OCI-M2 (cell line): ENCODE data around the gene C17orf58.
"Not testable (repeated sequence)": the region's sequence is repeated elsewhere in the genome, so short reads cannot be mapped to it uniquely, and the experiment has no call there.

Source experiments
- DNase-seq: peaks from one replicate; lab custom pipeline; 2025; ENCODE audit not compliant: unreplicated experiment; lab: John Stamatoyannopoulos, UW

Gene C17orf58

GRCh38 chr17:67996301-67997171 lies at the start of gene C17orf58:
TSS of gene C17orf58 (minus strand) at chr17:67996469. CDS start at chr17:67996198, 271 bp downstream.
- DNase-seq: not testable (repeated sequence)

DNA sequence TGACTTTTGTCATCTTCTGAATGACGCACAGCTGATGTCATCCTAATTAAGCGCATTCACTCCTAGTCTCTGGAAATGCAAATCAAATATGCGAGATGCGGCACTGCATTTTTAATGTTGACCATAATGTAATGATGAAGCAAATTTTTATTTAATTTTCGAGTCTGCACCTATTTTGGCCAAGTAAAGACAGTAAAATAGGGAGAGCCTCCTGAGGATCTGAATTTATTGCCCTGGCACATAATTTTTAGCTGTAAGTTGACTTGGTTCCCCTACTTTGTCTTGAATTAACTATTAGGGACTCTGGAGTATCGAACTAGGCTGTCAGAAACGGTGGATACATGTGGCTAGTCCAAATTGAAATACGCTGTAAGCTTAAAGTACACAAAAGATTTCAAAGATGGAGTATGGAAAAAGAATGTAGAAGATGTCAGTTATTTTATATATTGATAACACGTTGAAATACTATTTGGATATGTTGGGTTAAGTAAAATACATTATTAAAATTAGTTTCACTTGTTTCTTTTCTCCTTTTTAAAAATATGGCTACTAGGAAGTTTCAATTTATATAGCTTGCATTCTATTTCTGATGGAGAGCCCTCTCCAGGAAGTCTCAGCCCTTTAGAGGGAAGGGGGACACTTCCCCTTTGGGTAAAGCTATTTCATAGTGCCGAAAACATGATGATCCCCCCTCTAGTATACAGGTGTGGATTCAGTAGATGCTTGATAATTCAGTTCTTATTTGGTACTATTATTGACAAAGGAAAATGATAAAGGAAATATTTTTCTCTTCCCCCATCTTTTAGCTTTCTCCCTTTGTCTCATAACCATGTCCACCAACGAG lies 40.3 kb upstream of the C17orf58 start:
- DNase-seq: no peak

DNA sequence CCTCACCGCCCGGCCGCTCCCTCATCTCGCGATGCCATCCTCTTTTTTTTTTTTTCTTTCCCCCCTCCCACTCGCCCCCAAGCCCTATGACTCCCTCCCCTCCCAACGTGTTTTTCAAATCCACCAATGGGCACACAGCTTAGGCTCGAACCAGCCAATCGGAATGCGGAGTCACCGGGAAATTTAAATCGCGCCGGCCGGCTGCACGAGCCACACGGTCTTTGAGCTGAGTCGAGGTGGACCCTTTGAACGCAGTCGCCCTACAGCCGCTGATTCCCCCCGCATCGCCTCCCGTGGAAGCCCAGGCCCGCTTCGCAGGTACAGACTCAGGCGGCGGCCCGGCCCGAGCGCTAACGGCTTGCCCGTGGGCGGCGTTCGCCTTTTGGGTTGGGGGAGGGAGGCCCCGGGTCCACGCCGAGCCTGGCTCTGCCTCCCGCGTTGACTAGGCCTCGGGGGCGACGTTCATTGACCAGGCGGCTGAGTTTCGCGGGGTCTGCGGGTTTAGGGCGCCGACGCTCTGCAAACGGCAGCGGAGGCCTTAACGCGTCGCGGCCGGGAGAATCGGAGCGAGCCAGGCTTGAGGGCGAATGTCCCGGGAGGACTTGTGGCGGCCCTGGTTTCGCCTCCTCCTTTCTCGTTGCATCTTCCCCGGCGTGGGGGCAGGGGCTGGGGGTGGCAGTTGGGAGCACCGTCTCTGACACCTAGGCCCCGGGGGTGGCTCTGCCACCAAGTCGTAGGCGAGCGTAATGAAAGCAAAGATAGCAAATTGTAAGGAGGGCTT lies 39.4 kb upstream of the C17orf58 start, which contains the start of gene KPNA2:
Gene KPNA2 (plus strand): TSS at position 213 of the 781 bp plus-strand sequence. CDS start 1,398 bp downstream, outside the sequence.
- peak; percentile 72 for DNase-seq

DNA sequence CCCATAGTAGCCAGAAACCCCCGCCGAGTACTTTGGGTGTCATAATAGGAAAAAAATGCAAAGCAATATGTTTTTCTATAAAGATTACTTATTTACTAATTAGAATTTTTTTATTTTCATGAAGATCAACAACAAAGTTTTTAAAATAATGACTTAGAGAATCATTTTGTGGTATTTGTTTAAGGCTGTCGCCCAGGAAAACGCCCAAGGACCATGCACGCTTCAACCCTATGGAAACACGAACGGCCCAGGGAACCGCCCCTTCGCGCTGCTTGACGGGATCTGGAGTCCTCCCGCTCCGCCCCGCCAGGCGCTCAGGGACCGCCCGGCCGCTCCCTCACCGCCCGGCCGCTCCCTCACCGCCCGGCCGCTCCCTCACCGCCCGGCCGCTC lies 38.9 kb upstream of the C17orf58 start:
- DNase-seq: peak; percentile 72

- DNase-seq: no peak
Observed at GRCh38 chr17:68034452-68034776, 38.1 kb upstream of the C17orf58 start.

DNA sequence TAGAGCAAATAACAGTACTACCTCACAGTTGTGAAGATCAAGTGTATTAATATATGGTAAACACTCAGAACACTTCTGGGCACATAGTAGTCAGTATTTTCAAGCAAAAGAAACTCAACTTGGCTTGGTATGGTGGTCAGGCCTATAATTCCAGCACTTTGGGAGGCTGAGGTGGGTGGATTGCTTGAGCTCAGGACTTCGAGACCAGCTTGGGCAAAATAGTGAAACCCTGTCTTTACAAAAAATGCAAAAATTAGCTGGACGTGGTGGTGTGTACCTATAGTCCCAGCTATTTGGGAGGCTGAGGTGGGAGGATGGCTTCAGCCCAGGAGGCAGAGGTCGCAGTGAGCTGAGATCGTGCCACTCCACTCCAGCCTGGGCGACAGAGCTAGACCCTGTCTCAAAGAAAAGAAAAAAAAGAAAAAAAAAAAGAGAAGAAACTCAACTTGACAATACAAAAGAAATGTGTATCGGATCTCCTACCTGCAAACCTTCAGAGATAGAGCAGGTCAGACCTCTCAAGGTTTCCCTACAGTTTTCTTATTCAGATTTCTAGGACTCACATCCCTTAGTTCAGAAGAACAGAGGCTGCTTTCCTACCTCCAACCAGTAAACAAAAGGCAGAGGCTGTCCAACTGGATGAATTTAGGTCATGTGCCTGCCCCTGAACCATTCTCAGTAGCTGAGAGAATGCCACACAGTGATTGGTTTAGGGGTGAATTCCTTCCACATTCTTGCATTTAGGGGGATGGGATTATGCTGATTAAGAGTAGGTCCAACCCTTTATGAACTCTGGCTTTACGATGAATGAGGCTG lies 37.6 kb upstream of the C17orf58 start:
- no peak for DNase-seq

DNA sequence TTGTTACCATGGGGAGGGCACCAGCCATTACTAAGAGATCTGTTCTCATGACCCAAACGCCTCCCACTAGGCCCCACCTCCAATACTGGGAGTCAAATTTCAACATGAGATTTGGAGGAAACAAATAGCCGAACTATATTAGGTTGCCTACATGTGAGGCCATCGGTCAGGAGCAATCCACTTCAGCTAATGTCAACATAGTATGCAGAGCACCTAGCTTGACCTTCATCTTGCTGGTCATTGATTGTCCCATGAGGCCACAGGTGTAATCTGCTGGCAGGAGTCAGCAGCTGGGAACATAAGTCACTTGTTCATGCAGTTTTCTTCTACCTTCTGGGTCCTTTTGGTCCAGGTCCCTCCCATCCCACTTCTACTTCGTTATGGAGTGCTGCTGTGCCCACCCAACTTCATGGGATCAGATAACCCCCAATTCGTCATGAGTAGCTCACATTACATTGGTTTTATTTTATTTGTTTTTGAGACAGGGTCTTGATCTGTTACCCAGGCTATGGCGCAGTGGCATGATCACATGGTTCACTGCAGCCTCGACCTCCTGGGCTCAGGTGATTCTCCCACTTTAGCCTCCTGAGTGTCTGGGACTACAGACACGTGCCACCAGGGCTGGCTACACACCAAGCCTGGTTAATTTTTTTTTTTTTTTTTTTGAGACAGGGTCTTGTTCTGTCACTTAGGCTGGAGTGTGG lies 33.4 kb upstream of the C17orf58 start:
- DNase-seq: no peak

DNA sequence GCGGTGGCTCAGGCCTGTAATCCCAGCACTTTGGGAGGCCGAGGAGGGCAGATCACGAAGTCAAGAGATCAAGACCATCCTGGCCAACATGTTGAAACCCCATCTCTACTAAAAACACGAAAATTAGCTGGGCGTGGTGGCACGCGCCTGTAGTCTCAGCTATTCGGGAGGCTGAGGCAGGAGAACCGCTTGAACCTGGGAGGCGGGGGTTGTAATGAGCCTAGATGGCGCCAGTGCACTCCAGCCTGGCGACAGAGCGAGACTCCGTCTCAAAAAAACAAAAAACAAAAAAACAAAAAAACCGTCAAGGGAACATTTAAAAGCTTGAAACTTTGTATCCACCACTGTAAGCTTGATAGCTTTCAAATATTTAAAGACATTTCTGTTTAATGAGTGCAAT lies 26.3 kb upstream of the C17orf58 start:
- not testable (repeated sequence) for DNase-seq

DNA sequence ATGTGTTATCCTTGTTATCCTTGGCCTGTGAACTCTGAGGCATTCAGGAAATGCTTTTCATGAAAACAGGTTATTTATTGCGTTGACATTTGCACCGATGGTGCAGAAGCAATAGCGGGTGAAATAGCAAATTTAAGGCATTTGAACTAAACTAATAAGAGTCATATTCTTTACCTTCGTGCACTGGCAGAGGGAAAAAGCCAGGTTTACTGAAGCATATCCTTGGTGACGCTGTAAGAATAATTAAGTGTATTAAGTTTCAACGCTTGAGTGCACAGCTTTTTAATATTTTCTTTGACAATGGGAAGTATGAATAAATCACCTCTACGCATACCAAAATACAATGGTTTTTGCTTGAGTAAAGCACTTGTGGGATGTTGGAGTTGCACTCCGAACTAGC lies 25.7 kb upstream of the C17orf58 start:
- no peak for DNase-seq

DNA sequence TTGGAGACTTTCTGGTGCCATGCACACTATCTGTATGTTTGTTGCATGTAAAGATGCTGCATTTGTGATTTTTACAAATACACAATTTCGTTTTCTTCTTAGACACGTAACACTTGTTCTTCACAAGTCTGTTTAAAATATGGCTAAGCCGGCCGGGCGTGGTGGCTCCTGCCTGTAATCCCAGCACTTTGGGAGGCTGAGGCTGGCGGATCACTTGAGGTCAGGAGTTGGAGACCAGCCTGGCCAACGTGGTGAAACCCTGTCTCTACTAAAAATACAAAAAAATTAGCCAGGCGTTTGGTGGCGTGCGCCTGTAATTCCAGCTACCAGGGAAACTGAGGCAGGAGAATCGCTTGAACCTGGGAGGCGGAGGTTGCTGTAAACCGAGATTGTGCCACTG lies 24.5 kb upstream of the C17orf58 start:
- not testable (repeated sequence) for DNase-seq

GRCh38 chr17:68020409-68020756 lies 24.1 kb upstream of the C17orf58 start:
- DNase-seq: no peak

GRCh38 chr17:68019675-68020408 lies 23.6 kb upstream of the C17orf58 start:
- peak; percentile 90 for DNase-seq

DNA sequence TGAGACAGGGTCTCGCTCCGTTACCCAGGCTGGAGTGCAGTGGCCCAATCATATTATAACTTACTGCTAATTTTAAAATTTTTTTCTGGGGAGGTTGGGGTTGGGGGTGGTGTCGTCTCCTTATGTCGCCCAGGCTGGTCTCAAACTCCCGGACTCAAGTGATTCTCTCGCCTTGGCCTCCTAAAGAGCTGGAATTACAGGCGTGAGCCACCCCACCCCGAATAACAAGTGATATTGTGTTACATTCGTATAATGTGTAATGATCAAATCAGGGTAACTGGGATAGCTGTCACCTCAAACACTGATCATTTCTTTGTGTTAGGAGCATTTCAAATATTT lies 23.0 kb upstream of the C17orf58 start:
- no peak for DNase-seq

DNA sequence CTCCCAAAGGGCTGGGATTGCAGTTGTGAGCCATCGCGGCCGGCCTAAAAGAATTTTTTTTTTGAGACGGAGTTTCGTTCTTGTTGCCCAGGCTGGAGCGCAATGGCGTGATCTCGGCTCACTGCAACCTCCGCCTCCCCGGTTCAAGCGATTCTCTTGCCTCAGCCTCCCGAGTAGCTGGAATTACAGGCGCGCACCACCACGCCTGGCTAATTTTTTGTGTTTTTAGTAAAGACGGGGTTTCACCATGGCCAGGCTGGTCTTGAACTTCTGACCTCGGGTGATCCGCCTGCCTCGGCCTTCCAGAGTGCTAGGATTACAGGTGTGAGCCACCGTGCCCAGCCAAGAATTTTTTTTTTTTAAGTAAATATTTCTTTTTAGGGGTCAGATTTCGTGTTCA lies 22.2 kb upstream of the C17orf58 start:
- not testable (repeated sequence) for DNase-seq

- DNase-seq: no peak
Observed at GRCh38 chr17:68016838-68017237, 20.6 kb upstream of the C17orf58 start.

- DNase-seq: no peak
Observed at GRCh38 chr17:68015081-68015723, 18.9 kb upstream of the C17orf58 start.

GRCh38 chr17:68013385-68013784 lies 17.1 kb upstream of the C17orf58 start:
- DNase-seq: no peak

DNA sequence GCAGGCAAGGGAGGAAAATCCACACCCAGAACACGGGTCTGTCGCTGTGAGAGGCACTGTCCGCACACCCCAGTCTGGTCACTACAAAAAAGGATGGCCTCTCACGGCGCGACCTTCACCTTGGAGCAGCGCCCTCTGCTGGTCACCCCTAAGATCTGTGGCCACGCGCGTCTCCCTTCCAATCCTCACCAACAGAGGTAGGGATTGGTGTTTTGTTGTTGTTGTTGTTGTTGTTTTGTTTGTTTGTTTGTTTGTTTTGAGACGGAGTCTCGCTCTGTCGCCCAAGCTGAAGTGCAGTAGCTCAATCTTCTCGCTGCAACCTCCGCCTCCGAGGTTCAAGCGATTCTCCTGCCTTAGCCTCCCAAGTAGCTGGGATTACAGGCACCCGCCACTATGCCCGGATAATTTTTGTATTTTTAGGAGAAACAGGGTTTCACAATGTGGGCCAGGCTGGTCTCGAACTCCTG lies 15.0 kb upstream of the C17orf58 start:
- no peak for DNase-seq

GRCh38 chr17:68006797-68007196 lies 10.5 kb upstream of the C17orf58 start:
- DNase-seq: no peak
